ENCODE results near the gene FPGS. TPM values are rescaled to one million over a fixed set of nuclear protein-coding genes. Genes with fewer than 3 reads are reported as not detected.

The FPGS gene
- total RNA-seq, 1 donor from 2014 or later = 32.8 TPM

DNA sequence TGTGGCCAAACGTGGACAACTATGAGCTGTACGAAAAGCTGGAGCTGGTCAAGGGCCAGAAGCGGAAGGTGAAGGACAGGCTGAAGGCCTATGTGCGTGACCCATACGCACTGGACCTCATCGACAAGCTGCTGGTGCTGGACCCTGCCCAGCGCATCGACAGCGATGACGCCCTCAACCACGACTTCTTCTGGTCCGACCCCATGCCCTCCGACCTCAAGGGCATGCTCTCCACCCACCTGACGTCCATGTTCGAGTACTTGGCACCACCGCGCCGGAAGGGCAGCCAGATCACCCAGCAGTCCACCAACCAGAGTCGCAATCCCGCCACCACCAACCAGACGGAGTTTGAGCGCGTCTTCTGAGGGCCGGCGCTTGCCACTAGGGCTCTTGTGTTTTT lies 13.5 kb upstream of the FPGS start:
- H4K20me1 ChIP-seq (ENCODE audit: low read depth) = peaks cover 47% of the 10 kb centered on the region
- H3K36me3 Mint-ChIP-seq = peaks cover 30% of the 10 kb centered on the region
- peaks cover 19% of the 10 kb centered on the region for H3K4me1 Mint-ChIP-seq
- no peaks in the 10 kb centered on the region for H3K27me3 ChIP-seq
- H3K27me3 Mint-ChIP-seq (ENCODE audit: insufficient read depth, low read depth) = peaks cover 5% of the 10 kb centered on the region
- H3K9me3 ChIP-seq (ENCODE audit: low read depth) = no peaks in the 10 kb centered on the region
- no peak overlapping the region for H3K9ac ChIP-seq
- H3K27ac Mint-ChIP-seq = no peak overlapping the region
- peak overlapping the region; percentile 17 for H3K4me3 Mint-ChIP-seq
- peaks cover 38% of the 10 kb centered on the region for H3K79me2 ChIP-seq (ENCODE audit: low read depth)
- H3K4me1 ChIP-seq = peaks cover 6% of the 10 kb centered on the region
- no peaks in the 10 kb centered on the region for H3K36me3 ChIP-seq
- H3K4me2 ChIP-seq = no peak overlapping the region
- no peaks in the 10 kb centered on the region for H3K9me3 Mint-ChIP-seq
- H3F3A ChIP-seq (ENCODE audit: low read depth) = peaks cover 41% of the 10 kb centered on the region
- TF ChIP-seq EZH2phosphoT487 (IDR thresholded peaks at IDR 0.05) (no peak), EZH2 (IDR thresholded peaks at IDR 0.05) (no peak), CTCF (IDR thresholded peaks at IDR 0.05) (no peak)
- H2AFZ ChIP-seq (replicated peaks) = no peak overlapping the region
- H3K27ac ChIP-seq = no peak overlapping the region
- no peak overlapping the region for H3K4me3 ChIP-seq
- no peak for DNase-seq (ENCODE audit: low spot score)

DNA sequence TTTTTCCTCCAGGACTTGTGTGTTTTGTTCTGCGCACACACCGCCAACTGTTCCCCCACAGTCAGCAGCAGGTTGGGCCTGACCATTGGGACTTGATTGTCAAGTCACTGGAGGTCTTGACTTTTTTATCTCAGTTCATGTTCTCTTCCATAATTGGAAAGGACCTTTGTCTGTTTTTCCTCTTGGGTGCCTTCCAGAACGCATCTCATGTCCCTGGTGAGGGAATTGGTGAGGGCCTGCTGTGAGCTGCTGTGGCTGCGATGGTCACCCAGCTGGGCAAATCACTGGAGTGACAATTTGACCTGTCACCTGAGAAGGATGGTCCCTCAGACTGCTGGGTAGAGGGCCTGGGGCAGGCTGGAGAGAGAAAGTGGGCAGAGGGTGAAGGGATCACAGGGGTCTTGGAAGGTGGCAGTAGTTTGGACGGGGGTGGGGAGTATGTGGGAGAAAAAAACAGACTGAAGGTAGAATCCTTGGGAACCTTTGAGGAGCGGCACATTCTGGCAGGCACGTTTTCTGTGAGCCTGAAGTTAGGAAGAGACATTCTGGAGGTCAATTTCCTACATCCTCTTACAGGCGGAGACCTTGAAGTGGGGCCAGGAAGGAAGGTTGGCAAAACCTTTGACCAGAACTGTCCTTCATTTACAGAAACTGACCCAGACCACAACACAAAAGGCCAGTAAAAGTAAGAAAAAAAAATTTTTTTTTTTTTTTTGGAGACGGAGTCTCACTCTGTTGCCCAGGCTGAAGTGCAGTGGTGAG lies 12.4 kb upstream of the FPGS start:
- Histone ChIP-seq H3K4me1 (peaks cover 6% of the 10 kb centered on the region), H3K4me2 (no peak overlapping the region), H4K20me1 (ENCODE audit: low read depth) (peaks cover 47% of the 10 kb centered on the region), H2AFZ (replicated peaks) (no peak overlapping the region), H3K79me2 (ENCODE audit: low read depth) (peaks cover 38% of the 10 kb centered on the region), H3K27ac (no peak overlapping the region), H3K36me3 (no peaks in the 10 kb centered on the region), H3F3A (ENCODE audit: low read depth) (peaks cover 42% of the 10 kb centered on the region), H3K27me3 (no peaks in the 10 kb centered on the region), H3K9ac (no peak overlapping the region), H3K4me3 (no peak overlapping the region), H3K9me3 (ENCODE audit: low read depth) (no peaks in the 10 kb centered on the region)
- H3K27ac Mint-ChIP-seq = no peak overlapping the region
- DNase-seq (ENCODE audit: low spot score) = no peak
- peaks cover 2% of the 10 kb centered on the region for H3K27me3 Mint-ChIP-seq (ENCODE audit: insufficient read depth, low read depth)
- TF ChIP-seq EZH2 (IDR thresholded peaks at IDR 0.05) (no peak), EZH2phosphoT487 (IDR thresholded peaks at IDR 0.05) (no peak), CTCF (IDR thresholded peaks at IDR 0.05) (no peak)
- H3K4me1 Mint-ChIP-seq = peaks cover 14% of the 10 kb centered on the region
- peak overlapping the region; percentile 21 for H3K4me3 Mint-ChIP-seq
- H3K36me3 Mint-ChIP-seq = peaks cover 30% of the 10 kb centered on the region
- no peaks in the 10 kb centered on the region for H3K9me3 Mint-ChIP-seq

DNA sequence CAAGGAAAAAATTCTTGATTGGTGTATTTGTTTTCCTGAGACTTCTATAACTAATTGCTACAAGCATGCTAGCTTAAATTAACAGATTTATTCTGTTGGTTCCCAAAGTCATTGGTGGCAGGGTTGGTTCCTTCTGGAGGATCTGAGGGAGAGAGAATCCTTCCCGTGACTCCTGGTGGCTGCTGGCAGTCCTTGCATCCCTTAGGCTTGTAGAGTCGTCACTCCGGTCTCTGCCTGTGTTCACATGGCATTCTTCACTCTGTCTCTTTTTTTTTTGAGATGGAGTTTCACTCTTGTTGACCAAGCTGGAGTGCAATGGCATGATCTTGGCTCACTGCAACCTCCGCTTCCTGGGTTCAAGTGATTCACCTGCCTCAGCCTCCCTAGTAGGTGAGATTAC lies 11.6 kb upstream of the FPGS start:
- Mint-ChIP-seq H3K36me3 (peaks cover 30% of the 10 kb centered on the region), H3K9me3 (no peaks in the 10 kb centered on the region), H3K4me1 (peaks cover 14% of the 10 kb centered on the region), H3K4me3 (no peak overlapping the region), H3K27me3 (ENCODE audit: insufficient read depth, low read depth) (peaks cover 2% of the 10 kb centered on the region), H3K27ac (no peak overlapping the region)
- peaks cover 46% of the 10 kb centered on the region for H4K20me1 ChIP-seq (ENCODE audit: low read depth)
- H3K27ac ChIP-seq = no peak overlapping the region
- no peak for TF ChIP-seq EZH2phosphoT487 (IDR thresholded peaks at IDR 0.05)
- peaks cover 6% of the 10 kb centered on the region for H3K4me1 ChIP-seq
- H3K79me2 ChIP-seq (ENCODE audit: low read depth) = peaks cover 36% of the 10 kb centered on the region
- no peak overlapping the region for H3K4me3 ChIP-seq
- H3K36me3 ChIP-seq = no peaks in the 10 kb centered on the region
- no peak overlapping the region for H3K9ac ChIP-seq
- no peaks in the 10 kb centered on the region for H3K9me3 ChIP-seq (ENCODE audit: low read depth)
- H3K27me3 ChIP-seq = no peaks in the 10 kb centered on the region
- no peak overlapping the region for H3K4me2 ChIP-seq
- no peak overlapping the region for H2AFZ ChIP-seq (replicated peaks)
- H3F3A ChIP-seq (ENCODE audit: low read depth) = peaks cover 40% of the 10 kb centered on the region
- DNase-seq (ENCODE audit: low spot score) = no peak

DNA sequence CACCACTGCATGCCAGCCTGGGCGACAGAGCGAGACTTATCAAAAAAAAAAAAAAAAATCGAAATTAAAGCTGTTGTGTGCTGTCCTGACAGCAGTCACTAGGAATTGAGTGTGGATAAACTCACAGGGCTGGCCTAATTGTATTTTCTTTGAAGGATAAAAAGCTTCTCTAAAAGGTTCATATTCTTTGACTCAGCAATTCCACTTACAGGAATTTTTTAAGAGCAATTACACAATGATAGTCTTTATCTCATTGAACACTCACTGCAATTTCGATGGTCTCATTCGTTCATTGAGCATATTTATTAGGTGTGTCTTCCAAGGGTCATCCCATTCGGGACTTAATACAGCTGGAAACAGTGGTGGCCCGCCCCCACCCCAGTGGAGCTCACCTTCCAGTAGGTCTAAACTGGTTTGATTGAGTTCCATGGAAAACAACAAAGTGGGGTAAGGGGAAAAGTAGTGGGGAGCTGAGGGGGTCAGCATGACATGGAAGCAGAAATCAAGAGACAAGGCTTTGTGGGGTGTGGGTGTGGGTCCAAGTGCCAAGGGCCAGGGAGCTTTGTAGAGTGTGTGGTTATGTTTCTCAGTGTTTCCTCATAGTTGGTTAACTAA lies 10.2 kb upstream of the FPGS start:
- TF ChIP-seq CTCF (IDR thresholded peaks at IDR 0.05) (no peak), EZH2 (IDR thresholded peaks at IDR 0.05) (no peak), EZH2phosphoT487 (IDR thresholded peaks at IDR 0.05) (no peak)
- Mint-ChIP-seq H3K4me3 (no peak overlapping the region), H3K27me3 (ENCODE audit: insufficient read depth, low read depth) (peaks cover 2% of the 10 kb centered on the region), H3K36me3 (peaks cover 28% of the 10 kb centered on the region), H3K27ac (no peak overlapping the region), H3K9me3 (no peaks in the 10 kb centered on the region), H3K4me1 (peaks cover 8% of the 10 kb centered on the region)
- Histone ChIP-seq H3K9ac (no peak overlapping the region), H3K79me2 (ENCODE audit: low read depth) (peaks cover 22% of the 10 kb centered on the region), H3F3A (ENCODE audit: low read depth) (peaks cover 26% of the 10 kb centered on the region), H3K27me3 (no peaks in the 10 kb centered on the region), H3K27ac (no peak overlapping the region), H3K36me3 (no peaks in the 10 kb centered on the region), H4K20me1 (ENCODE audit: low read depth) (peaks cover 32% of the 10 kb centered on the region), H3K4me3 (no peak overlapping the region), H3K4me2 (no peak overlapping the region), H3K9me3 (ENCODE audit: low read depth) (no peaks in the 10 kb centered on the region), H2AFZ (replicated peaks) (no peak overlapping the region), H3K4me1 (peaks cover 3% of the 10 kb centered on the region)
- DNase-seq (ENCODE audit: low spot score) = no peak
